Measurements from ENCODE around the gene DEDD2. TPM values are rescaled to one million over a fixed set of nuclear protein-coding genes. Genes with fewer than 3 reads are reported as not detected.

DEDD2 gene
- total and polyA plus RNA-seq, 10 of the 15 experiments (the other 5 are each of a cell fraction or from before 2014, with no cell fraction given) = 2.5 to 24.7 (median 17.6) TPM

- POLR2A ChIA-PET = no interaction called here
- no peak for ATAC-seq
- Histone ChIP-seq H3K4me1 (ENCODE audit: control insufficient read depth, insufficient read depth, low read length) (peaks cover 4% of the 10 kb centered on the region), H3K4me3 (no peak overlapping the region), H3K9ac (ENCODE audit: control insufficient read depth, insufficient read depth, low read length) (no peak overlapping the region), H3K36me3 (ENCODE audit: control insufficient read depth in 2 of 2, insufficient read depth in 2 of 2, low read length in 1 of 2) (peaks cover 29 to 30% of the 10 kb centered on the region in 2 experiments), H3K9me3 (replicated peaks; ENCODE audit: control insufficient read depth, insufficient read depth, low read length) (no peaks in the 10 kb centered on the region), H4K20me1 (ENCODE audit: control insufficient read depth, insufficient read depth) (no peaks in the 10 kb centered on the region), H2AFZ (ENCODE audit: control insufficient read depth, low read depth, low read length) (no peak overlapping the region), H3K79me2 (ENCODE audit: control insufficient read depth, insufficient read depth, low read length) (peaks cover under 1% of the 10 kb centered on the region), H3K4me2 (ENCODE audit: control insufficient read depth, insufficient read depth) (no peak overlapping the region), H3K27me3 (replicated peaks in 1 of 2; ENCODE audit: control insufficient read depth in 2 of 2, insufficient read depth in 2 of 2, low read length in 1 of 2) (no peaks in the 10 kb centered on the region), H3K27ac (ENCODE audit: control insufficient read depth, insufficient read depth) (no peak overlapping the region)
- intact Hi-C loops (cut with micrococcal nuclease; ENCODE audit: unreplicated experiment) (no loop called here), in situ Hi-C loops (cut with MboI) (no loop called here)
- RAD21 ChIA-PET (ENCODE audit: unreplicated experiment) = no interaction called here
- BruUV-seq (replicated peaks) = no TSS peak
- WGBS (ENCODE audit: insufficient coverage, insufficient replicate concordance, low lambda C conversion rate, missing lambda C conversion rate) = 100% methylated on average over 6 of the region's 6 CpGs
- TF ChIP-seq BMI1 (IDR thresholded peaks at IDR 0.05; ENCODE audit: borderline replicate concordance) = no peak
- no peak for TF ChIP-seq ZBTB11 (CRISPR knock-in tag; IDR thresholded peaks at IDR 0.05)
- no peak for TF ChIP-seq ATF3 (IDR thresholded peaks at IDR 0.05; ENCODE audit: borderline replicate concordance, extremely low read depth, low read depth, low read length)
- SMC1A ChIA-PET (ENCODE audit: uncharacterized antibody, unreplicated experiment) = interaction anchor here (1.1 kb wide), 1 partner anchor 9 kb away, joined by 4 read pairs; no protein-coding TSS in a partner anchor
- CTCF ChIA-PET = no interaction called here
- no peak for DNase-seq (ENCODE audit: low read depth, low spot score)
- no peak for FAIRE-seq
Measured at GRCh38 chr19:42207767-42208271, 9.7 kb downstream of the DEDD2 start.

Data from GM12878 (cell line).